SK-N-SH (cell line): ENCODE results near the gene GLIS1. TPM values are rescaled to one million over a fixed set of nuclear protein-coding genes. Genes with fewer than 3 reads are reported as not detected.

Source experiments
- CTCF ChIA-PET: fragments of 300-600, 350-600 bp; formaldehyde crosslinking; extraction: SDS; loops from one replicate; lab custom pipeline; 2021; lab: Yijun Ruan, JAX
- POLR2A ChIA-PET: fragments of 350-600 bp; sonication (Branson Sonifier 250); formaldehyde crosslinking; extraction: SDS; loops from one replicate; lab custom pipeline; 2020; ENCODE audit warnings: antibody characterized with exemption, inconsistent platforms; lab: Yijun Ruan, JAX
- DNase-seq: peaks from one replicate; pipeline ENCODE4 v3.0.0; 2012
- H2AFZ ChIP-seq: fragments of 200-600 bp; sonication (generic); 2 replicates; pipeline ENCODE4 v1.8.1; 2016; ENCODE audit warnings: antibody characterized with exemption, mild to moderate bottlenecking, low read depth
- H3F3A ChIP-seq: fragments of 200-600 bp; sonication (generic); replicated peaks from 2 replicates; pipeline ENCODE3; 2016; ENCODE audit warnings: antibody characterized with exemption, mild to moderate bottlenecking; ENCODE audit not compliant: insufficient read depth
- H3K27ac ChIP-seq, 2 experiments: fragments of 200-500 bp in 1 of 2; fragments of 200-600 bp in 1 of 2; sonication (Bioruptor generic) in 1 of 2; sonication (generic), shearing (Covaris generic) in 1 of 2; 2 replicates each; pipeline versions ENCODE4 v1.5.1 to v1.6.1; 2014 to 2016; ENCODE audit warnings: low read depth in 2 of 2, inconsistent platforms in 1 of 2, low read length in 1 of 2, mild to moderate bottlenecking in 1 of 2, mixed read lengths in 1 of 2
- H3K27me3 ChIP-seq: fragments of 200-600 bp; sonication (generic), shearing (Covaris generic); 2 replicates; pipeline ENCODE4 v1.6.1; 2016; ENCODE audit warnings: mixed run types; ENCODE audit not compliant: insufficient read depth
- H3K36me3 ChIP-seq, 2 experiments: fragments of 200-500 bp in 1 of 2; fragments of 200-600 bp in 1 of 2; sonication (Bioruptor generic) in 1 of 2; sonication (generic) in 1 of 2; replicated peaks in 1 of 2; 2 replicates each; pipeline versions ENCODE3 to v1.5.1; 2014 to 2016; ENCODE audit warnings: low read length in 1 of 2, mild to moderate bottlenecking in 1 of 2; ENCODE audit not compliant: insufficient read depth in 2 of 2, control insufficient read depth in 1 of 2
- H3K4me1 ChIP-seq, 2 experiments: fragments of 200-500 bp in 1 of 2; fragments of 200-600 bp in 1 of 2; sonication (Bioruptor generic) in 1 of 2; sonication (generic), shearing (Covaris generic) in 1 of 2; 2 replicates each; pipeline versions ENCODE4 v1.5.1 to v1.6.1; 2014 to 2016; ENCODE audit warnings: low read depth in 1 of 2, low read length in 1 of 2, mixed run types in 1 of 2; ENCODE audit not compliant: insufficient read depth in 2 of 2, control insufficient read depth in 1 of 2
- H3K4me2 ChIP-seq: fragments of 200-600 bp; sonication (generic), shearing (Covaris generic); 2 replicates; pipeline ENCODE4 v1.6.1; 2017; ENCODE audit warnings: mixed run types
- H3K4me3 ChIP-seq, 2 experiments: fragments of 200-500 bp in 1 of 2; fragments of 200-600 bp in 1 of 2; sonication (Bioruptor generic) in 1 of 2; sonication (generic), shearing (Covaris generic) in 1 of 2; 2 replicates each; pipeline versions ENCODE4 v1.5.1 to v1.8.1; 2014 to 2016; ENCODE audit warnings: low read depth in 2 of 2, inconsistent platforms in 1 of 2, low read length in 1 of 2, mild to moderate bottlenecking in 1 of 2, mixed read lengths in 1 of 2, moderate library complexity in 1 of 2
- H3K79me2 ChIP-seq: fragments of 200-600 bp; sonication (generic); 2 replicates; pipeline ENCODE4 v1.8.1; 2017; ENCODE audit warnings: mild to moderate bottlenecking; ENCODE audit not compliant: insufficient read depth
- H3K9ac ChIP-seq: fragments of 200-600 bp; sonication (generic); 2 replicates; pipeline ENCODE4 v1.6.1; 2017; ENCODE audit warnings: mixed run types
- H3K9me2 ChIP-seq: fragments of 200-600 bp; sonication (generic); 2 replicates; pipeline ENCODE4 v1.6.1; 2017; ENCODE audit warnings: mixed run types
- H3K9me3 ChIP-seq: fragments of 200-600 bp; sonication (generic); 2 replicates; pipeline ENCODE4 v1.6.1; 2017; ENCODE audit warnings: mixed run types, mild to moderate bottlenecking, moderate library complexity
- H4K20me1 ChIP-seq: fragments of 200-600 bp; sonication (generic); 2 replicates; pipeline ENCODE4 v1.6.1; 2017; ENCODE audit warnings: mild to moderate bottlenecking, mixed run types; ENCODE audit not compliant: insufficient read depth
- EP300 ChIP-seq, 2 experiments: IDR thresholded peaks; 2 replicates each; pipeline versions ENCODE4 v1.4.0 to v1.6.1; 2012; ENCODE audit warnings: borderline replicate concordance in 1 of 2, low read depth in 1 of 2, low read length in 1 of 2
- FOSL2 ChIP-seq: IDR thresholded peaks from 2 replicates; pipeline ENCODE4 v1.4.0; 2012; ENCODE audit warnings: low read depth, mild to moderate bottlenecking, moderate library complexity, borderline replicate concordance
- FOXJ3 ChIP-seq: sonication (generic); formaldehyde crosslinking; IDR thresholded peaks from 2 replicates; pipeline ENCODE4 v1.5.1; 2020; ENCODE audit warnings: mild to moderate bottlenecking, missing genetic modification reagents
- FOXM1 ChIP-seq: IDR thresholded peaks from 2 replicates; pipeline ENCODE4 v1.4.0; 2012; ENCODE audit warnings: low read depth, mild to moderate bottlenecking
- GABPA ChIP-seq: IDR thresholded peaks from 2 replicates; pipeline ENCODE4 v1.4.0; 2012; ENCODE audit warnings: low read depth, mild to moderate bottlenecking
- JUND ChIP-seq: IDR thresholded peaks from 2 replicates; pipeline ENCODE4 v1.4.0; 2012
- MEF2A ChIP-seq: IDR thresholded peaks from 2 replicates; pipeline ENCODE4 v1.4.0; 2012; ENCODE audit warnings: low read depth, borderline replicate concordance
- MXI1 ChIP-seq: IDR thresholded peaks from 2 replicates; pipeline ENCODE4 v1.6.1; 2012; ENCODE audit warnings: mild to moderate bottlenecking, low read depth, low read length, improper control_type of control experiment
- NFIC ChIP-seq: IDR thresholded peaks from 2 replicates; pipeline ENCODE4 v1.4.0; 2012; ENCODE audit warnings: borderline replicate concordance
- POLR2AphosphoS5 ChIP-seq: IDR thresholded peaks from 2 replicates; pipeline ENCODE4 v1.6.1; 2012; ENCODE audit warnings: low read depth, low read length
- RAD21 ChIP-seq: IDR thresholded peaks from 2 replicates; pipeline ENCODE4 v1.6.1; 2012; ENCODE audit warnings: mild to moderate bottlenecking, low read length
- RCOR1 ChIP-seq: fragments of 150-350 bp; IDR thresholded peaks from 2 replicates; pipeline ENCODE4 v1.6.1; 2017; ENCODE audit warnings: antibody characterized with exemption, low read length
- RFX5 ChIP-seq: IDR thresholded peaks from 2 replicates; pipeline ENCODE4 v1.6.1; 2012; ENCODE audit warnings: mild to moderate bottlenecking, improper control_type of control experiment, low read length
- RXRA ChIP-seq: IDR thresholded peaks from 2 replicates; pipeline ENCODE4 v1.4.0; 2012; ENCODE audit warnings: low read depth, mild to moderate bottlenecking, borderline replicate concordance
- SIN3A ChIP-seq: IDR thresholded peaks from 2 replicates; pipeline ENCODE4 v1.6.1; 2012; ENCODE audit warnings: low read depth, mild to moderate bottlenecking, low read length, moderate library complexity, borderline replicate concordance
- SMC3 ChIP-seq: IDR thresholded peaks from 2 replicates; pipeline ENCODE4 v1.6.1; 2012; ENCODE audit warnings: low read depth, low read length, improper control_type of control experiment
- TAF1 ChIP-seq: IDR thresholded peaks from 2 replicates; pipeline ENCODE4 v1.6.1; 2012; ENCODE audit warnings: low read depth, mild to moderate bottlenecking, low read length, moderate library complexity, borderline replicate concordance
- TCF12 ChIP-seq: IDR thresholded peaks from 2 replicates; pipeline ENCODE4 v1.4.0; 2012
- YY1 ChIP-seq: IDR thresholded peaks from 2 replicates; pipeline ENCODE4 v1.4.0; 2012; ENCODE audit warnings: low read depth, mild to moderate bottlenecking
- WGBS: methylation state at CpG from one replicate; pipeline ENCODE4 v1.1.6; 2017; ENCODE audit warnings: low lambda C conversion rate; 5-methylcytosine and 5-hydroxymethylcytosine counted together
- polyA plus RNA-seq, 3 experiments: library from polyadenylated mRNA; depleted of rRNA; stranded (reverse); fragments of >200 nt; gene quantifications; 2 replicates each; pipeline ENCODE4 v1.2.3, GENCODE V29; 2012
- TF ChIP-seq, protein P1 (sequence below): IDR thresholded peaks from 2 replicates; pipeline ENCODE4 v1.4.0; 2012; ENCODE audit warnings: low read depth
- TF ChIP-seq, protein P2 (sequence below): IDR thresholded peaks from 2 replicates; pipeline ENCODE4; 2012
- TF ChIP-seq, protein P3 (sequence below): IDR thresholded peaks from 2 replicates; pipeline ENCODE4 v1.4.0; 2012; ENCODE audit warnings: low read depth, borderline replicate concordance
- TF ChIP-seq, protein P4 (sequence below): fragments of 150-350 bp; IDR thresholded peaks from 2 replicates; pipeline ENCODE4 v1.6.1; 2016; ENCODE audit warnings: mild to moderate bottlenecking, low read depth, low read length
- TF ChIP-seq, protein P5 (sequence below): IDR thresholded peaks from 2 replicates; pipeline ENCODE4 v1.4.0; 2012; ENCODE audit warnings: low read depth, borderline replicate concordance

Gene GLIS1
- polyA plus RNA-seq, 1 of the 3 experiments (the other 2 are of a cell fraction) = 0.13 TPM

DNA sequence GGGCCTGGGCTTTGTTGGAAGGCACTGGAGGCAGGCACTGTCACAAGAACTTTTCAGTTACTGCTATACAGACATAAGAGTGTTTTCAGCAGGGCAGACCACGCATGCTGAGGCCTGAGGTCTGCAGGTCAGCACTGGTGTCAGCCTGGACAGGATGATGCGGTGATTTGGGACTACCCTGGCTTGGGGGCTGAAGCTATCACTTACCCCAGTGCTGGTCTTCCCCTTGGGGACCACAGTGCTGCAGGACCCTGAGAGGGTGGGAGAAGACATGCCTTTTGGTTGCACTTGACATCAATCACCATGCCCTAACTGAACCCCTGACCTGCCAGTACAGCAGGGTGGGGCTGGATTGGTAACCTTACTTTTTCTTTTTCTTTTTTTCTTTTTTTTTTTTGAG, 270.6 kb downstream of the GLIS1 start:
- no peaks in the 10 kb centered on the region for H3F3A ChIP-seq
- H3K27me3 ChIP-seq = no peaks in the 10 kb centered on the region
- TF ChIP-seq NFIC (no peak), RAD21 (no peak), SIN3A (no peak), YY1 (no peak), EP300 (IDR thresholded peaks at IDR 0.05; ENCODE audit: borderline replicate concordance in 1 of 2, low read depth in 1 of 2, low read length in 1 of 2) (no peak), SMC3 (no peak), RXRA (no peak), MEF2A (no peak), POLR2AphosphoS5 (no peak), RFX5 (no peak), FOSL2 (no peak), FOXJ3 (CRISPR knock-in tag) (no peak), FOXM1 (no peak)
- TF ChIP-seq, protein P1, sequence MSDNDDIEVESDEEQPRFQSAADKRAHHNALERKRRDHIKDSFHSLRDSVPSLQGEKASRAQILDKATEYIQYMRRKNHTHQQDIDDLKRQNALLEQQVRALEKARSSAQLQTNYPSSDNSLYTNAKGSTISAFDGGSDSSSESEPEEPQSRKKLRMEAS = no peak
- TF ChIP-seq, protein P2, sequence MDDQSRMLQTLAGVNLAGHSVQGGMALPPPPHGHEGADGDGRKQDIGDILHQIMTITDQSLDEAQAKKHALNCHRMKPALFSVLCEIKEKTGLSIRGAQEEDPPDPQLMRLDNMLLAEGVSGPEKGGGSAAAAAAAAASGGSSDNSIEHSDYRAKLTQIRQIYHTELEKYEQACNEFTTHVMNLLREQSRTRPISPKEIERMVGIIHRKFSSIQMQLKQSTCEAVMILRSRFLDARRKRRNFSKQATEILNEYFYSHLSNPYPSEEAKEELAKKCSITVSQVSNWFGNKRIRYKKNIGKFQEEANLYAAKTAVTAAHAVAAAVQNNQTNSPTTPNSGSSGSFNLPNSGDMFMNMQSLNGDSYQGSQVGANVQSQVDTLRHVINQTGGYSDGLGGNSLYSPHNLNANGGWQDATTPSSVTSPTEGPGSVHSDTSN = no peak
- TF ChIP-seq, protein P3, sequence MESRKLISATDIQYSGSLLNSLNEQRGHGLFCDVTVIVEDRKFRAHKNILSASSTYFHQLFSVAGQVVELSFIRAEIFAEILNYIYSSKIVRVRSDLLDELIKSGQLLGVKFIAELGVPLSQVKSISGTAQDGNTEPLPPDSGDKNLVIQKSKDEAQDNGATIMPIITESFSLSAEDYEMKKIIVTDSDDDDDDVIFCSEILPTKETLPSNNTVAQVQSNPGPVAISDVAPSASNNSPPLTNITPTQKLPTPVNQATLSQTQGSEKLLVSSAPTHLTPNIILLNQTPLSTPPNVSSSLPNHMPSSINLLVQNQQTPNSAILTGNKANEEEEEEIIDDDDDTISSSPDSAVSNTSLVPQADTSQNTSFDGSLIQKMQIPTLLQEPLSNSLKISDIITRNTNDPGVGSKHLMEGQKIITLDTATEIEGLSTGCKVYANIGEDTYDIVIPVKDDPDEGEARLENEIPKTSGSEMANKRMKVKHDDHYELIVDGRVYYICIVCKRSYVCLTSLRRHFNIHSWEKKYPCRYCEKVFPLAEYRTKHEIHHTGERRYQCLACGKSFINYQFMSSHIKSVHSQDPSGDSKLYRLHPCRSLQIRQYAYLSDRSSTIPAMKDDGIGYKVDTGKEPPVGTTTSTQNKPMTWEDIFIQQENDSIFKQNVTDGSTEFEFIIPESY = no peak
- no peak overlapping the region for H3K4me2 ChIP-seq
- H3K4me1 ChIP-seq = peaks cover 0 to 6% of the 10 kb centered on the region in 2 experiments; a peak in 1 of 4 replicates
- no peak for DNase-seq
- H2AFZ ChIP-seq = no peak overlapping the region
- H3K9me2 ChIP-seq = no peaks in the 10 kb centered on the region
- CTCF ChIA-PET = interaction anchor here (1.5 to 2.1 kb wide), 2 partner anchors 16 to 24 kb away, joined by 3 to 5 read pairs; no protein-coding TSS in a partner anchor
- H3K79me2 ChIP-seq = no peaks in the 10 kb centered on the region
- POLR2A ChIA-PET = no interaction called here
- no peak overlapping the region for H3K27ac ChIP-seq
- H3K4me3 ChIP-seq = no peak overlapping the region
- no peaks in the 10 kb centered on the region for H4K20me1 ChIP-seq
- WGBS = no CpG with 5 or more reads among the region's 2 CpGs
- no peak overlapping the region for H3K9ac ChIP-seq
- H3K36me3 ChIP-seq = no peaks in the 10 kb centered on the region
- no peaks in the 10 kb centered on the region for H3K9me3 ChIP-seq

DNA sequence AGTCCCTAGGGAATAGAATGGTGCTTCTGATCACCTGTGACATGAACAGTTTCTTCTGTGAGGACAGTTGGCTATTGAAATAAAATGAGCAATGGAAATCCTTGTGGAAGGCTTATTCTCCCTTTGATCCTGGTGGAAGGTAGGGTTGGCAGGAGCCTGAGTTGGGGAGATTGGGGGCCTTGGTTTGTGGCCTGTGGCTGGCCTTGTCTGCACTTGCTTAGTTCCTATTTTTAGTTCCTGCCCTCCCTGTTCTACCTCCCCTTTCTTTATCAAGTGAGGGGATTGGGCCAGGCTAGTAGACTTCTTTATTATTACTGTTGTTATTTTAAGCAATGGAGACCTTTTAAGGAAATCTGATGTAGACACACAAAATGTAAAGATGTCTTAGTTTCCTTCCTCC, 271.6 kb downstream of the GLIS1 start:
- no peak overlapping the region for H3K4me2 ChIP-seq
- no peaks in the 10 kb centered on the region for H4K20me1 ChIP-seq
- POLR2A ChIA-PET = no interaction called here
- peaks cover 0 to 15% of the 10 kb centered on the region in 2 experiments; a peak in 1 of 4 replicates for H3K4me1 ChIP-seq
- no peaks in the 10 kb centered on the region for H3K27me3 ChIP-seq
- H3K36me3 ChIP-seq = no peaks in the 10 kb centered on the region
- H3K9me2 ChIP-seq = no peaks in the 10 kb centered on the region
- H3F3A ChIP-seq = no peaks in the 10 kb centered on the region
- DNase-seq = no peak
- no peak overlapping the region for H3K9ac ChIP-seq
- TF ChIP-seq RAD21 (no peak), FOXM1 (no peak), RFX5 (no peak), MXI1 (no peak), RCOR1 (no peak), RXRA (no peak), GABPA (no peak), TCF12 (no peak), TAF1 (no peak), JUND (no peak)
- TF ChIP-seq, protein P4, sequence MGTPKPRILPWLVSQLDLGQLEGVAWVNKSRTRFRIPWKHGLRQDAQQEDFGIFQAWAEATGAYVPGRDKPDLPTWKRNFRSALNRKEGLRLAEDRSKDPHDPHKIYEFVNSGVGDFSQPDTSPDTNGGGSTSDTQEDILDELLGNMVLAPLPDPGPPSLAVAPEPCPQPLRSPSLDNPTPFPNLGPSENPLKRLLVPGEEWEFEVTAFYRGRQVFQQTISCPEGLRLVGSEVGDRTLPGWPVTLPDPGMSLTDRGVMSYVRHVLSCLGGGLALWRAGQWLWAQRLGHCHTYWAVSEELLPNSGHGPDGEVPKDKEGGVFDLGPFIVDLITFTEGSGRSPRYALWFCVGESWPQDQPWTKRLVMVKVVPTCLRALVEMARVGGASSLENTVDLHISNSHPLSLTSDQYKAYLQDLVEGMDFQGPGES = no peak
- TF ChIP-seq, protein P2 = no peak
- TF ChIP-seq, protein P5, sequence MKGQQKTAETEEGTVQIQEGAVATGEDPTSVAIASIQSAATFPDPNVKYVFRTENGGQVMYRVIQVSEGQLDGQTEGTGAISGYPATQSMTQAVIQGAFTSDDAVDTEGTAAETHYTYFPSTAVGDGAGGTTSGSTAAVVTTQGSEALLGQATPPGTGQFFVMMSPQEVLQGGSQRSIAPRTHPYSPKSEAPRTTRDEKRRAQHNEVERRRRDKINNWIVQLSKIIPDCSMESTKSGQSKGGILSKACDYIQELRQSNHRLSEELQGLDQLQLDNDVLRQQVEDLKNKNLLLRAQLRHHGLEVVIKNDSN = no peak
- CTCF ChIA-PET = interaction anchor here (1.1 to 5.2 kb wide), 3 partner anchors 11 to 75 kb away, joined by 5 to 21 read pairs (median 19); no protein-coding TSS in a partner anchor
- H3K27ac ChIP-seq = no peak overlapping the region
- H3K9me3 ChIP-seq = no peaks in the 10 kb centered on the region
- no peak overlapping the region for H2AFZ ChIP-seq
- H3K79me2 ChIP-seq = no peaks in the 10 kb centered on the region
- no peak overlapping the region for H3K4me3 ChIP-seq
